ENCODE measurements around the gene GADD45A.

DNA sequence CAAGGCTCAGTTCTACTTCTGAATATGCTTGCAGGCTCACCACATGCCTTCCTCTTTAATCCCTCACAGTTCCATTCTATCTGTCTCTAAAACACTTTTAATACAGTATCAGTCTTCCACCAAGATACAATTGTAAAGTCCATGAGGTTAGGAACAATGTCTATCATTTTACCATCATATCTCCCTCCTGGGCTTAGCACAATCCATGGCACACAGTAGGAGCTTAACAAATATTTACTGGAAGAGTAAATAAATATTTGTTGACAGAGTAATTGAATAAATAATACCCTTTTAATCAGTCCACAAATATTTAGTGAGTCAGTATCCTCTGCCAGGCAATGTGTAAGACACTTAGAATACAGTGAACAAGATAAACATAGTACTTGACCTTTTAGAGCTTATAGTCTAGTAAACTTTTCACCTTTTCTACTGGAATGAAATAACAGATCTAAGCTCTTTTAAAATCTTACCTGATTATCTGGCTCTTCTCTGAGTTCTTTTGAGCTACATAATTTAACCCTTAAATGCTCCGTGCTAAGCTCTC, 12.7 kb upstream of the GADD45A start:
- TF ChIP-seq EZH2 (IDR thresholded peaks at IDR 0.05; ENCODE audit: insufficient read depth, poor library complexity, severe bottlenecking) (no peak), EZH2phosphoT487 (IDR thresholded peaks at IDR 0.05; ENCODE audit: insufficient read depth, low read depth) (no peak)

All from GM23248 (cell line).